ENCODE results near the gene HPN. TPM values are rescaled to one million over a fixed set of nuclear protein-coding genes. Genes with fewer than 3 reads are reported as not detected.

Gene HPN
- total RNA-seq, 2 donors from 2014 or later: 2.5 to 7.2 TPM

DNA sequence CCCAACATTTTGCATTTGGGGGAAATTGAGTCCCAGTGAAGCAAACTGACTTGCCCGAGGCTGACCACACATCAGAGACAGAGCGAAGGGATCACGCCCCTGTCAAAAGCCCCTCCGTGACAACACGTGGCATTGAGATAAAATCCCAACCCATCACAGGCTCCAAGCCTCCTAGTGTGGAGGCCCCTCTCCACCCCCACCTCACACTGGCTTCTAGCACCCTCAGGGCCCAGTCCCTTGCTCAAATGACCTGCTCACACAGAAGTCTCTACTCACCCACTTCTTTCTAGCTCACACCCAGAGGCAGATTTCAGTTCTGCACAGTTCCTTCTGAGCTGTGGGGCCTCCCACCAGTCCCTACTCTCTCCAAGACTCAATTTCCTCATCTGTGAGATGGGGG, 10.3 kb downstream of the HPN start:
- Histone ChIP-seq H3K36me3 (no peaks in the 10 kb centered on the region), H3K9me3 (no peaks in the 10 kb centered on the region), H3K4me3 (no peak overlapping the region), H3K27me3 (no peaks in the 10 kb centered on the region), H3K4me1 (peaks cover 0 to 31% of the 10 kb centered on the region in 2 donors), H3K27ac (peak overlapping the region; percentile 73 to 90)
- TF ChIP-seq, protein P1, sequence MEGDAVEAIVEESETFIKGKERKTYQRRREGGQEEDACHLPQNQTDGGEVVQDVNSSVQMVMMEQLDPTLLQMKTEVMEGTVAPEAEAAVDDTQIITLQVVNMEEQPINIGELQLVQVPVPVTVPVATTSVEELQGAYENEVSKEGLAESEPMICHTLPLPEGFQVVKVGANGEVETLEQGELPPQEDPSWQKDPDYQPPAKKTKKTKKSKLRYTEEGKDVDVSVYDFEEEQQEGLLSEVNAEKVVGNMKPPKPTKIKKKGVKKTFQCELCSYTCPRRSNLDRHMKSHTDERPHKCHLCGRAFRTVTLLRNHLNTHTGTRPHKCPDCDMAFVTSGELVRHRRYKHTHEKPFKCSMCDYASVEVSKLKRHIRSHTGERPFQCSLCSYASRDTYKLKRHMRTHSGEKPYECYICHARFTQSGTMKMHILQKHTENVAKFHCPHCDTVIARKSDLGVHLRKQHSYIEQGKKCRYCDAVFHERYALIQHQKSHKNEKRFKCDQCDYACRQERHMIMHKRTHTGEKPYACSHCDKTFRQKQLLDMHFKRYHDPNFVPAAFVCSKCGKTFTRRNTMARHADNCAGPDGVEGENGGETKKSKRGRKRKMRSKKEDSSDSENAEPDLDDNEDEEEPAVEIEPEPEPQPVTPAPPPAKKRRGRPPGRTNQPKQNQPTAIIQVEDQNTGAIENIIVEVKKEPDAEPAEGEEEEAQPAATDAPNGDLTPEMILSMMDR (IDR thresholded peaks at IDR 0.05): no peak
- DNase-seq (ENCODE audit: low spot score): no peak

DNA sequence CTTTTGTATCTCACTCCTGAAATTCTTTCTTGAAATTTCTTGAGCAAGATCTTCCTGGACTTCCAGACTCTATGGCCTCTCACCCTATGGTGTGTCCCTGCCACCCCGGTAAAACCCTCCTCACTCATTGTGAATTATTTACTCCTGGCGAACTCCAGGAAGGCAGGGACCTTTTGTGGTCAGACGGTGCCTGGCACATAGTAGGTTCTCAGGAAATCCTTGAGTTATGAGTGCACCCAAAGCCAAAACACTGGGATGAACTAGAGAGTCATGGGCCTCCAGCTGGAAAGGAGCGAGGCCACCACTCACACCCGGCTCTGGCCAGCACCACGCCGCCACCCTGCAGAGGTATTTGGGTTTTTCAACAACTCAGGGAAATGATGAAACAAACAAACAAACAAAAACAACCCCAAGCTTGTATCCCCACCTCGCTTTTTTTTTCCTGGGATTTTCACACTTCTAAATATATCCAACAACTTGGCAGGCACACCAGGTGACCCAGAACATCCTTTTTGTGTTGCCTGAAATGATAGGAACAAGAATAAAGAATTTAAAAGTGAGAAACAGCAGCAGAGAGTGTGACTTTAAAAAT, 11.2 kb downstream of the HPN start:
- no peak overlapping the region for H3K4me3 ChIP-seq
- H3K27ac ChIP-seq: peak overlapping the region; percentile 73 to 90
- no peak for DNase-seq (ENCODE audit: low spot score)
- H3K27me3 ChIP-seq: no peaks in the 10 kb centered on the region
- H3K4me1 ChIP-seq: peaks cover 0 to 31% of the 10 kb centered on the region in 2 donors
- H3K9me3 ChIP-seq: no peaks in the 10 kb centered on the region
- no peaks in the 10 kb centered on the region for H3K36me3 ChIP-seq
- TF ChIP-seq, protein P1 (IDR thresholded peaks at IDR 0.05): no peak

DNA sequence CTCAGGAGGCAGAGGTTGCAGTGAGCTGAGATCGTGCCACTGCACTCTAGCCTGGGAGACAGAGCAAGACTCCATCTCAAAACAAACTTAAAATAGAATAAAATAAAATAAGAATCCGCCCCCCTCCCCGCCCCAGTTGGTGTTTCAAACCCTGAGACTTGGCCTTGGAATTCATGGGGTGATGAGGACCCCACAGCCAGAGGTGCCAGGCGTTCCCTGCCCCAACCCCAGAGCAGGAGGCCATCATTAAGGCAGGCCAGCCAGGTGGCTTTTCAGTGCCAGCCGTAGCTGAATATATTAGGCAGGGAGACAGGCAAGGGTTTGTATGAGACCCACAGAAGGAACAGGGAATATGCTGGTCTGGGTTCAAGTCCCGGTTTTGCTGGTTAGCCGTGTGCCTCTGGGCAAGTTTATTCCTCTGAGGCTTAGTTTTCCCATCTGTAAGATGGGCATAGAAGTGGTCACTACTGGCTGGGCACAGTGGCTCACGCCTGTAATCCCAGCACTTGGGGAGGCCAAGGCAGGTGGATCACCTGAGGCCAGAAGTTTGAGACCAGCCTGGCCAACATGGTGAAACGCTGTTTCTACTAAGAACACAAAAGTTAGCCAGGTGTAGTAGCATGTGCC, 12.3 kb downstream of the HPN start:
- Histone ChIP-seq H3K4me3 (no peak overlapping the region), H3K27me3 (no peaks in the 10 kb centered on the region), H3K27ac (peak overlapping the region; percentile 73 to 90), H3K4me1 (peaks cover 0 to 27% of the 10 kb centered on the region in 2 donors), H3K36me3 (no peaks in the 10 kb centered on the region), H3K9me3 (no peaks in the 10 kb centered on the region)
- no peak for DNase-seq (ENCODE audit: low spot score)
- TF ChIP-seq, protein P1 (IDR thresholded peaks at IDR 0.05): no peak

DNA sequence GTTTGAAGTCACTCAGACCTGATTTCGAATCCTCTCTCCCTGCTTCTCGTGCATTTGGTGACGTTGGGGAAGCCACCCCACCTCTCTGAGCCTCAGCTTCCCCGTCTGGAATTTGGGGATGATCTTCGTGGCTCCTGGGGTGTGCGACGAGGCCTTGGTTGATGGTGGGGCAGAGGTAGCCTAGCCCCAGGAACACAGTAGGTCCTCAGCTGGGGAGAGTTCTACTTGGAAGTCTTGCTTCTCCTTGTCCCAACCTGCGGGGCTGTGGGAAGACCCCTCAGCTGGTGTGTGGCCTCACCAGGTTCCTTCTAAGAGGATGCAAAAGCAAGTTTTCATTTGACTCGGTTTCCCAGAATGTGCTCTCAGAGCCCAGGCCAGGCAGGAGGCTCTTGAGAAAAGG, 13.1 kb downstream of the HPN start:
- Histone ChIP-seq H3K27me3 (no peaks in the 10 kb centered on the region), H3K4me1 (peaks cover 0 to 21% of the 10 kb centered on the region in 2 donors), H3K9me3 (no peaks in the 10 kb centered on the region), H3K27ac (no peak overlapping the region), H3K36me3 (no peaks in the 10 kb centered on the region), H3K4me3 (no peak overlapping the region)
- DNase-seq (ENCODE audit: low spot score): no peak
- TF ChIP-seq, protein P1 (IDR thresholded peaks at IDR 0.05): no peak

DNA sequence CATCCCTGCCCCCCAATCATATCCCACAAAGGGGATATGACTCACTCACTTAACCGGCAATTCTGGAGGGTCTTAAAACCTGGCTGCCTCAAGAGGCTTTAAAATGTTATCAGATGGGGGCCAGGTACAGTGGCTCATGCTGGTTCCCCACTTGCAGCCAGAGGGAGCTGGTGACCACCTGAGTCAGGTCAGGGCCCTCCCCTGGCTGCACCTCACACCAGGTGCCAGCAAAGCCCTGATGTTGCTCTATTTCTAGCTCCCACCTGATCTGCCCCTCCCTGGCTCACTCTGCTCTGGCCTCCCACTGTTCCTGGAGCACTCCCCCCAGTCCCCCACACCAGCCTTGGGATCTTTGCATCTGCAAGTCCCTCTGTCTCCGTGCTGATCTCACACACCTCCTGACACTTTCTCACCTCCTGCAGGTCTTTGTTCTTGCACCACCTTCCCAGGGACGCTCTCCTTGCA, 14.2 kb downstream of the HPN start:
- no peaks in the 10 kb centered on the region for H3K27me3 ChIP-seq
- no peak for DNase-seq (ENCODE audit: low spot score)
- no peaks in the 10 kb centered on the region for H3K36me3 ChIP-seq
- TF ChIP-seq, protein P1 (IDR thresholded peaks at IDR 0.05): peak in 1 of 2 donors; percentile 53
- no peak overlapping the region for H3K27ac ChIP-seq
- peaks cover 0 to 21% of the 10 kb centered on the region in 2 donors for H3K4me1 ChIP-seq
- H3K9me3 ChIP-seq: no peaks in the 10 kb centered on the region
- H3K4me3 ChIP-seq: no peak overlapping the region
